Natural killer cell (primary cell): Measurements from ENCODE around the gene MGAT1. TPM values are rescaled to one million over a fixed set of nuclear protein-coding genes. Genes with fewer than 3 reads are reported as not detected.

Experiments
- ATAC-seq, 3 donors: fragments of 150-1000 bp in 2 of 3; fragments of 200-7000 bp in 1 of 3; cut with Tn5 transposase; 1 replicate in 1 of 3; 2 replicates in 2 of 3; pipeline ENCODE4 v1.10.0; 2021; ENCODE audit warnings: mild to moderate bottlenecking in 2 of 3, moderate library complexity in 2 of 3
- DNase-seq, 2 donors: peaks; one replicate each; pipeline versions ENCODE4 v3.0.0 to v3.0.0-alpha.2; 2013 to 2021; ENCODE audit warnings: mixed read lengths in 1 of 2
- H3K27ac ChIP-seq: one replicate; pipeline ENCODE4 v1.5.1; 2013; ENCODE audit warnings: mild to moderate bottlenecking, low read length
- H3K27me3 ChIP-seq: one replicate; pipeline ENCODE4 v1.6.1; 2013; ENCODE audit warnings: low read length; ENCODE audit not compliant: control insufficient read depth, insufficient read depth
- H3K36me3 ChIP-seq: one replicate; pipeline ENCODE4 v1.6.1; 2013; ENCODE audit warnings: low read length; ENCODE audit not compliant: control insufficient read depth, insufficient read depth
- H3K4me1 ChIP-seq: one replicate; pipeline ENCODE4 v1.6.1; 2013; ENCODE audit warnings: low read length; ENCODE audit not compliant: control insufficient read depth, insufficient read depth
- H3K4me3 ChIP-seq: one replicate; pipeline ENCODE4 v1.5.1; 2013; ENCODE audit warnings: low read length
- H3K9me3 ChIP-seq: one replicate; pipeline ENCODE4 v1.6.1; 2013; ENCODE audit warnings: low read length; ENCODE audit not compliant: control insufficient read depth, insufficient read depth
- H3K27ac Mint-ChIP-seq, 2 donors: one replicate each; pipeline ENCODE4 v1.8.0; 2022; ENCODE audit warnings: mild to moderate bottlenecking in 2 of 2, mixed read lengths in 2 of 2, moderate library complexity in 1 of 2
- H3K27me3 Mint-ChIP-seq, 2 donors: one replicate each; pipeline ENCODE4 v1.8.0; 2022; ENCODE audit warnings: low read depth in 2 of 2, mixed read lengths in 2 of 2
- H3K36me3 Mint-ChIP-seq: one replicate; pipeline ENCODE4 v1.8.0; 2022; ENCODE audit warnings: mixed read lengths
- H3K4me1 Mint-ChIP-seq, 2 donors: one replicate each; pipeline ENCODE4 v1.8.0; 2022; ENCODE audit warnings: mixed read lengths in 2 of 2
- H3K4me3 Mint-ChIP-seq: one replicate; pipeline ENCODE4 v1.8.0; 2022; ENCODE audit warnings: mild to moderate bottlenecking, moderate library complexity, mixed read lengths
- H3K9me3 Mint-ChIP-seq, 2 donors: one replicate each; pipeline ENCODE4 v1.8.0; 2022; ENCODE audit warnings: mixed read lengths in 2 of 2
- CTCF ChIP-seq: fragments of 200-600 bp; IDR thresholded peaks from one replicate; pipeline ENCODE4 v1.8.0; 2022; ENCODE audit warnings: antibody characterized with exemption
- WGBS: methylation state at CpG from one replicate; pipeline ENCODE4 v1.1.7; 2013; ENCODE audit warnings: missing lambda C conversion rate; ENCODE audit not compliant: insufficient coverage; 5-methylcytosine and 5-hydroxymethylcytosine counted together
- intact Hi-C: fragments of 100-400 bp; cut with micrococcal nuclease; formaldehyde crosslinking; loops from one replicate; pipeline ENCODE4 v1.14.2; 2022
- total RNA-seq, 4 donors: library from RNA; stranded (reverse); fragments of 120-200 nt in 1 of 4; gene quantifications; one replicate each; pipeline versions ENCODE4 v1.2.3 to v1.2.4, GENCODE V29; 2013 to 2022

Gene MGAT1
- total RNA-seq, 3 donors from 2014 or later (not counting 1 experiment from before 2014, with no cell fraction given) = 105 to 149 (median 130) TPM

GRCh38 chr5:180736536-180736935, 66.1 kb downstream of the MGAT1 start:
- DNase-seq = no peak
- Histone ChIP-seq H3K27ac (no peak overlapping the region), H3K9me3 (no peaks in the 10 kb centered on the region), H3K4me1 (no peaks in the 10 kb centered on the region), H3K27me3 (peaks cover 6% of the 10 kb centered on the region), H3K4me3 (no peak overlapping the region), H3K36me3 (no peaks in the 10 kb centered on the region)
- intact Hi-C loops = no loop called here
- Mint-ChIP-seq H3K4me1 (no peaks in the 10 kb centered on the region), H3K27me3 (peaks cover 15 to 46% of the 10 kb centered on the region in 2 donors), H3K4me3 (no peak overlapping the region), H3K27ac (no peak overlapping the region), H3K9me3 (no peaks in the 10 kb centered on the region), H3K36me3 (no peaks in the 10 kb centered on the region)
- no peak for TF ChIP-seq CTCF
- no peak for ATAC-seq
- 84% methylated on average over 2 of the region's 2 CpGs for WGBS

Other genes starting within 250 kb of the MGAT1 start
- gene SCGB3A1, start 211.3 kb downstream of the MGAT1 start, total RNA-seq = not detected
- gene FLT4, start 153.2 kb downstream of the MGAT1 start, total RNA-seq = under 1 TPM; 0.68 to 0.92 (median 0.78) TPM
- not detected for gene OR2Y1, start 62.7 kb downstream of the MGAT1 start, total RNA-seq
- gene ZFP62, start 58.5 kb upstream of the MGAT1 start, total RNA-seq = 10 to 100 TPM; 16.6 to 21.0 (median 20.3) TPM
- gene BTNL8, start 96.4 kb upstream of the MGAT1 start, total RNA-seq = under 1 TPM in 1 of 3 donors, not detected in 2; 0.75 TPM
- not detected for gene BTNL3, start 186.0 kb upstream of the MGAT1 start, total RNA-seq
- gene BTNL9, start 237.5 kb upstream of the MGAT1 start, total RNA-seq = under 1 TPM in 1 of 3 donors, not detected in 2; 0.54 TPM